Activated T-cell treated with anti-CD3 and anti-CD28 coated beads for 24 hours (primary cell): Measurements from ENCODE around the gene CDHR2.

Source experiments
- DNase-seq: peaks from one replicate; pipeline ENCODE4 v3.0.0-alpha.2; 2020; ENCODE audit warnings: low read depth

The CDHR2 gene

GRCh38 chr5:176529741-176530141 is 19.4 kb upstream of the CDHR2 start:
- DNase-seq = no peak

GRCh38 chr5:176530393-176530982 is 18.7 kb upstream of the CDHR2 start:
- no peak for DNase-seq

DNA sequence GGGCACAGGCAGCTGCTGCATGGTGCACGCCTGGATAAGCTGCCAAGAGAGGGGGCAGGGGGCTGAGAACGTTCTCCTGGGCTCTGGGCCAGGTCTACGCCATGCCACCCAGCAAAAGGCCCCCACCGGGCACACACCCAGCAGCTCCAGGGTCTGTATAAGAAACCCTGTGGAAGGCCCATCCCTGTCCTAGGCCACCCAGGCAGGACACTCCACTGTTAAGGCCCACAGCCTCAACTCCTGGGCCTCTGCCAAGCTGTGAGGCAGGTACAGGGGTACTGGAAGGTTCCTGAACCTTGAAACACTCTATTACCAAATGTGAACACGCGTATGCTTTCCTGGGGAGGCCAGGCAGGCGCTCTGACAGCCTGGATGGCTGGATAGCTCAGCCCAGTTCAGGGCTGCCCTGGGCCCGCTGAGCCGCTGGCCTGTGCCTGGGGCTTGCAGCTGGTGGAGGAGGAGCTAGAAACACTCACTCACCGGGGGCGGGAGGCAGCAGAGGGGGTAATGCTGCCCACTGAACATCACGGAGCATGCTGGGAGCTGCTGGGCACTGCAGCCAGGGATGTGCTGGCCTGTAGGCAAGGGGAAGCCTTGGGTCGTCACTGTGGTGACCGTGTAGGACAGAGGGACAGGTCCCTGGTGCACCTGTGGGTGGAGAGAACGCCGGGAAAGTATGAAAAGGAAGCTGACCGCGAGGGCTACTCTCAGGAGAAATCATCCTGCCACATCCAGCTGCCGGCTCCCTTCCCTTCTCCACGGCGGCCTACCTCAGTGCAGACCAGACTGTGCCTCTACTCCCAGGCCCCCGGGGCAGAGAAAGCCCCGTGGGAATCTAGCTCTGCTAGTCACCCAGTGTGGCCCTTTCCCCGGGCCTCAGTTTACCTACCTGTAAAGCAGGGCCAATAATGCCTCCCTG is 17.9 kb upstream of the CDHR2 start:
- no peak for DNase-seq

DNA sequence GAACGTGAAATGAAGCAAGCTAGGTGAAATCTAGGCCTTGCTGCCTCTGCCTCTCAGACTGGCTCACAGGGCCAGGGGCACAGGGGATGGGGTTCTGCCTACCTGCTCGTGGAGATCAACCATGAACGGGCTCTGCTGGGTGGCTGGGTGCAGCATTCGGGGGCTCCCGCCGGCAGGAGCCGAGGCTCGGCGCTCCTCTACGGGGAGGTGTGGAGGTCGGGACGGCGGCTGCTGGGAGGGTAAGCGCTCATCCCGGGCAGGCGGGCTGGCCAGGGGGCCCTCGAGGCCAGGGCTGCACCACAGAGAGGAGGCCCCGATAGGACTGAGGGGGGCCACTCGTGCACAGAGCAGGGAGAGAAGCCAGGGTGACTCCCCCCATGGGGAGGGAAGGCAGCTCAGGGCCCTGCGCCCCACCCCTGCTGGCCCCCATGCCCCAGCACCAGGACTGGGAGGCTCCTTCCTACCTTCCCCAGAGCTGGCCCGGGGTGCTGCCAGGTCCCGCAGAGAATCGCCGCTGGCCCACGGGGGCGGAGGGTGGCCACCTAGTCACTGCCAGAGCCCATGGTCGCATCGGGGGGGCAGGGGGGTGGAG is 17.1 kb upstream of the CDHR2 start:
- DNase-seq = no peak

GRCh38 chr5:176532795-176533194 is 16.3 kb upstream of the CDHR2 start:
- no peak for DNase-seq

- DNase-seq = no peak
Observed at GRCh38 chr5:176533390-176533789, 15.8 kb upstream of the CDHR2 start.

DNA sequence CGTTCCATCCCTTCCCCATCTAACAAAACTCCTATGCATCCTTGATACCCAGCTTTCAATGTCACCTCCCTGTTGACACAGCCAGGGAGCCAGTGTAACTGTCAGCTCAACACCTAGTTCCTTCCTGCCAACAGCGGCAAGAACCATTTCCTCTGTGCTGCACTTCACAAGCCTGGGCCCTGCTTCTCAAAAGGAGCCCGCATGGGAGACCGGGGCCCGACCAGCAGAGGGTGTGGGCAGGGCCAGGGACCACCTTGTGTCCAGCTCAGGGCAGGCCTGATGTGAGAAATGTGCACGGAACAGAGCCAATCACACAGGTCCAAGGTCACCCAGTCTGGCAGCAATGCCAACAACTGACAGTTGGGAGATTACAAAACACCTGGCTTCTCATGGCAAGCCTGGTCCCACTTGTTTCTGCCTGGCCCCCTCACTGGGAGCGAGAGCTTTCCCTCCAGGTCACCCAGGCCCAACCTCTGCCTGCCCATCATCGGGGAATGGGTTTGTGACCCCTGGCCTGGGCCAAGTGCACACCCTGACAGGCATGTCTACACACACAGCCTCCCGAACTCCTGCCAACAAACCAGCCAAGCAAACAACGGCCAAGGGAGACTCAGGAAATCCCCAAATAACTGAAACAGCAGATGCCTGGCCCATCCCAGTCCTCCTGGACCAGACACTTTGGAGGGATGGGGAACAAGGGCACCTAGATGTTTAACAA is 15.1 kb upstream of the CDHR2 start:
- no peak for DNase-seq

DNA sequence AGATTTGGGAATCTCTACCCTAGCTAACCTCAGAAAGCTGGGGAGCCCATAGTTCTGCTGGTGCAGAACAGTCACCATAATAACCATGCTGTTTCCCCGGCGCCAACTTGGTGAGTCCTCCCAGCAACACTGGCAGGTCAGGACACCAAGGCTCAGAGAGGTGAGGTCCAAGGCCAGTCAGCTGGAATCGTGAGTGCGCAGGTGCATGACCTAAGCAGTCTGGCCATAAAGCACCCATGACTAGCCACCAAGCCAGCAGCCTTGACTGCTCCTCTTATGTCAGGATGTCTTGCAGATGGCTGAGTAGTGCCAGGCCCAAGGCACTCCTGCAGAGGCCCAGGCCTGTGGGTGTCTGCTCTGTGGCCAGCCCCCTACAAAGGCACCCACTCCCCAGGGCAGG is 14.5 kb upstream of the CDHR2 start:
- DNase-seq = no peak

GRCh38 chr5:176535101-176535663 is 14.0 kb upstream of the CDHR2 start:
- DNase-seq = no peak

DNA sequence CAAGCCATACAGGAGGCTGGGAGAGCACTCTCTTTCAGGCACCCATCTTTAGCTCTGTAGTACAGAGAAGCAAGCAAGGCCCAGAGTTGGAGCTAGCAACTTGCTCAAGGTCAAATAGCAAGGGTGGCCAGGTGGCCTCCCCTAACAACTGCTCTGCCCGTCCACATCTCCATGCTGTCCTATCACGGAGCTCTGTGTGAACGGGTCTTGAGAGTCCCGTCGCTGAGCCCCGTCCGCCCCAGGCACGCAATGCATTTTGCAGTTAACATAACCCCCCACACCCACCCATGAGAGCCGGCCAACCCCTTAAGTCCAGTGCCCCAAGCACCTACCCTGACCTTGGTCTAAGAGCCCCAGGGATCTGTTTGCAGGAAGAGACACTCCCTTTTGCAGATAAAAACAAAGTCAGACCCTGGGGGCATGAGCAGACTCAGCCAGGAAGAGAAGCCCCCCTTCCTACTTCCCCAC is 13.4 kb upstream of the CDHR2 start:
- no peak for DNase-seq

GRCh38 chr5:176536132-176536901 is 12.8 kb upstream of the CDHR2 start:
- peak; percentile 69 for DNase-seq

DNA sequence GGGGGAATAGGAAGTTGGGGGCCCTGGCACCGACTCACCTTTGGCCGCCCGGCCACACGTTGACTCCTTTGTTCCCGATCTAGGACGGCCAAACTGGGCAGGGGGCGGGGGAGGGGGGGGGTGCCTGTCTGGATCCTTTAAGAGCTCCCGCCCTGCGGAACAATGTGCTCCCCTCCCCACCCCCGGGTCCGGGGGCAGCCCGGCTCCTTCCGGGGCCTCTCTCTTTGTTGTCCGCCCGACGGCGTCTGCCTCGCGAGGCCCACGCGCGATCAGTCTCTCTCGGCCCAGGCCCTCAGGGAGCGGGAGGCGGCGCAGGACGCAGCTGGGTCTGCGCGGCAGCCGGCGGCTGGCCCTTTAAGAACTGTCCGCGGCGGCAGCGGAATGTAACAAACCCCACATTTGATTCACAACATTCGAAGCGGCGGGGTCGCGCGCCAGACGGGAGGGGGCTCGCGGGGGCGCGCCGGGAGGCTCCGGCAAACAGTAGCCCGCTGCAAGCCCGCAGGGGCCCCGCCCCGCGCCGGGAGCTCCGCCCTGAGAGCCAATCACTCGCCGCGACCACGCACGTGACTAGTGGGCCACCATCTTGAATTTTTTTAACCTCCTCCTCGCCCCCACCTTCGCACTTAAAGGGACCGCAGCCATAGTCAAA is 12.1 kb upstream of the CDHR2 start, which contains the start of gene RNF44:
Gene RNF44, minus strand, starts transcription at position 501 of the 652 bp plus-strand sequence. CDS start 4,930 bp downstream, outside the sequence.
- peak; percentile 98 for DNase-seq

- DNase-seq = peak; percentile 95
Observed at GRCh38 chr5:176537554-176538229, 11.4 kb upstream of the CDHR2 start.

DNA sequence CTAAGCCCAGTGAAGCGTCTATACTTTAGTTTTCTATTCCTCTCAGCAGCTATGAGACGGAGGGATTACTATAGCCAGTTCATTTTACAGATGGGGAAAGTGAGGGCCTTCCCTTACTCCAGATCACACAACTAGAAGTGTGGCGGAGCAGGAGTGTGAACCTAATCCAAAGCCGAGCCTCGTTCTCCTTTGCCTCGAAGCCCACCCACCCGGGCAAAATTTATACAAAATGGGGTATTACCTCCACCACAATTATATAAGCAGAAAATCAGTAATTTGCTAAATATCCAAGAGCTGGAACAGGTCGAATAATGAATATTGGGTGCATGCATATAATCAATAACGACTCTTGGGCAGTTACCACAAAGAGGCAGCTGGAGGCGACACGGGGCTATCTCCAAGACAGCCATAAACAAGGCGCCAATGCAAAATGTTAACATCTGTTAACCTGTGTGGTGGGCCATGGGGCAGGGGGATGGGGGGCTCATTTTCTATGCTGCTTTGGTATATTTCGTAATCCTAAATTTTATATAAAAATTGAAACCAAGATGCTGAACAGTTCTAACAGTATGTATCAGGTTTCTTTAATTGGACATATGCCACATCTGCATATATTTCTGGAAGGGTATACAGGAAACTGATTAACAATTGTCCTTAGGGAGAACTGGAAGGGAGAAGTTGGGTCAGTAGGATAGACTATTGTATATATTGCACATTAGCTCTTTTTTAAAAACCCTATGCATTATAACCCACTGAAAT is 10.7 kb upstream of the CDHR2 start:
- no peak for DNase-seq

DNA sequence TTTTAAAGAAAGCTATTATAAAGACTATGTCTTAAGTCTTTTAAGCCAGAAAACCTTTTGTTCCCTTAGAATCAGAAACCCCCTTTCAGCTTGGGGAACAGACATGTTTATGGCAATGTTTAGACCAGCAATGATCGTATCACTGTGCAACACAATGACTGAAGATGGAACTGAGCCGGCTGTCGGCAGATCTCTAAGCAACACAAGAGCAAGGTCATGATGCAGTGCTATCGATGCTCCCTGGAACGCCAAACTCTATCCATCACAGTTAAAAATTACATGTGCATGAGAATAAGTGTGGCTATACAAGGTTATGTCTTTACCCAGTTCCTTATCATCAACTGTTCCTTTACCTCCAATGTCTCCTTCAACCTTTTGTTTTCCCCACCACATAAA is 10.2 kb upstream of the CDHR2 start:
- DNase-seq = no peak

- no peak for DNase-seq
Observed at GRCh38 chr5:176540476-176540899, 8.7 kb upstream of the CDHR2 start.

GRCh38 chr5:176540956-176541337 is 8.2 kb upstream of the CDHR2 start:
- DNase-seq = no peak

GRCh38 chr5:176541338-176542134 is 7.6 kb upstream of the CDHR2 start:
- DNase-seq = no peak
